ENCODE measurements around the gene HBP1.
A peak's percentile ranks its signal among the peaks of the same experiment; 100 is the strongest.
"Not testable (repeated sequence)": the region's sequence is repeated elsewhere in the genome, so short reads cannot be mapped to it uniquely, and the experiment has no call there.

The HBP1 gene

GRCh38 chr7:107147464-107148393, 21.1 kb upstream of the HBP1 start:
- ATAC-seq (ENCODE audit: low read depth): peak; percentile 87

GRCh38 chr7:107148721-107149120, 20.1 kb upstream of the HBP1 start:
- no peak for DNase-seq (ENCODE audit: low spot score in 2 of 2)
- H3K9me3 Mint-ChIP-seq: no peaks in the 10 kb centered on the region
- no peak overlapping the region for H3K27ac Mint-ChIP-seq
- H3K4me1 Mint-ChIP-seq: no peaks in the 10 kb centered on the region
- no peaks in the 10 kb centered on the region for H3K36me3 Mint-ChIP-seq
- H3K4me3 Mint-ChIP-seq: no peak overlapping the region
- no peak for ATAC-seq (ENCODE audit: low read depth)
- no peaks in the 10 kb centered on the region for H3K27me3 Mint-ChIP-seq

More at GRCh38 chr7:107147464-107148393, 21.1 kb upstream of the HBP1 start:
- no peaks in the 10 kb centered on the region for H3K9me3 Mint-ChIP-seq
- H3K36me3 Mint-ChIP-seq: no peaks in the 10 kb centered on the region
- H3K27ac Mint-ChIP-seq: no peak overlapping the region
- no peaks in the 10 kb centered on the region for H3K4me1 Mint-ChIP-seq
- DNase-seq (ENCODE audit: low spot score in 2 of 2): peak in 1 of 2 donors; percentile 30
- no peaks in the 10 kb centered on the region for H3K27me3 Mint-ChIP-seq
- H3K4me3 Mint-ChIP-seq: no peak overlapping the region

GRCh38 chr7:107149863-107150262, 18.9 kb upstream of the HBP1 start:
- DNase-seq (ENCODE audit: low spot score in 2 of 2): no peak
- Mint-ChIP-seq H3K4me1 (no peaks in the 10 kb centered on the region), H3K27me3 (peaks cover 2% of the 10 kb centered on the region), H3K4me3 (no peak overlapping the region), H3K36me3 (no peaks in the 10 kb centered on the region), H3K27ac (no peak overlapping the region), H3K9me3 (no peaks in the 10 kb centered on the region)
- no peak for ATAC-seq (ENCODE audit: low read depth)

DNA sequence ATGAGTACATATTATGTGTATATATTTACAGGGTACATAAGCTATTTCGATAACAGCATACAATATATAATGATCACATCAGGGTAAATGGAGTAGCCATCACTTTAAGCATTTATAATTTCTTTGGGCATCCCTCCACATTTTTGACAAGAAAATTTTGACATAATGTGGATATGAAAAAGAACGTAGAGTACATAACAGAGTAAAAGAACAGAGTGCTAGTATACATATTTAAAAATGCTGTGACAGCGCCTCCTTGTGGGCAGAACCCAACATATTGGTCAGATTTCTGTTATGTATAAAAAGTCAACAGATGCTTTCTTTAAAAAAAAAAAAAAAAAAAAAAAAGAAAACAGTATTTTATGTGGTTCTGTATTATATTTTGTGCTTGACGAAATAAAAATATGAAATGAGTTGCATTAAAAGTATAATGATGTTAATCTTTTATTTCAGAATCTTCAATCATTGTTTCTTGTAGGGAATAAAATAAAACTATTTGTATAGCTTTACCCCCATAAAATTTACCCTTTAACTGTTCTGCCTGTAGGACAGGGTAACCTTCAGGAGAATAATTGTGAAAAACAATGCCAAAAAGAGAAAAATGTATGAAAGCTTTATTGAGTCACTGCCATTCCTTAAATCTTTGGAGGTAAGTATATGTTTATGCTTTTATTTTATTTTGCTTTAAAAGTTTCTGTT, 18.3 kb upstream of the HBP1 start:
- Mint-ChIP-seq H3K4me3 (no peak overlapping the region), H3K27ac (no peak overlapping the region), H3K4me1 (no peaks in the 10 kb centered on the region), H3K36me3 (no peaks in the 10 kb centered on the region), H3K27me3 (peaks cover 2% of the 10 kb centered on the region), H3K9me3 (no peaks in the 10 kb centered on the region)
- DNase-seq (ENCODE audit: low spot score in 2 of 2): peak; percentile 68 to 69
- ATAC-seq (ENCODE audit: low read depth): peak; percentile 81

DNA sequence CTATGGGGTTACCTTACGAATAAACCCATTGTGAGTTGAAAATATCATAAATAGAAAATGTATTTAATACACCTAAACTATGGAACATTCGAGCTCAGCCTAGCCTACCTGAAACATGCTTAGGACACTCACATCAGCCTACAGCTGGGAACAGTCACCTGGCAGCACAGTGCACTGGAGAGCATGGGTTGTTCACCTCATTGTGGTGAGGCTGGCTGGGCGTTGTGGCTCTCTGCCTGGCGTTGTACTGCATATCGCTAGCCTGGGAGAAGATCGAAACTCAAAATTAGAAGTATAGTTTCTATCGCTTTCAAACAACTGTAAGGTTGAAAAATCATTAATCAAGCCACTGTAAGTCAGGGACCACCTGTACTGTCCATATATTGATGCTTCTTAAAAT, 17.3 kb upstream of the HBP1 start:
- Mint-ChIP-seq H3K27ac (no peak overlapping the region), H3K36me3 (no peaks in the 10 kb centered on the region), H3K27me3 (peaks cover 2% of the 10 kb centered on the region), H3K9me3 (no peaks in the 10 kb centered on the region), H3K4me1 (no peaks in the 10 kb centered on the region), H3K4me3 (no peak overlapping the region)
- DNase-seq (ENCODE audit: low spot score in 2 of 2) (no peak), ATAC-seq (ENCODE audit: low read depth) (no peak)

DNA sequence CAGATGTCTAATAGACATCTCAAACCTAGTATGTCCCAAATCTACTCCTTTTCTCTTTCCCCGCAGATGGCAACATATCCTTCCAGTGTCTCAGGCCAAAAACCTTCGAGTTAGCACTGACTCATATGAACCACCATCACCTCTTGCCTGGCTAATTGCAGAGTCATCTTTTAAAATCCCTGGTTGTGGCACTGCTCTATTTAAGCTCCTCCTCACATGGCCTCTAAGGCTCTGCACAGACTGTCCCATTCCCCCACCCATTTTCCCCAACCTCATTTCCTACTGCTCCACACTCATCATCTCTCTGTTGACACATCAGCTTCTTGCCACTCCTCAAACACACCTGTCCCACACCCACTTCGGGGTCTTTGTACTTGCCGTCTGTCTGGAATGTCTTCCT, 16.8 kb upstream of the HBP1 start:
- no peak overlapping the region for H3K27ac Mint-ChIP-seq
- ATAC-seq (ENCODE audit: low read depth) (no peak), DNase-seq (ENCODE audit: low spot score in 2 of 2) (no peak)
- no peaks in the 10 kb centered on the region for H3K9me3 Mint-ChIP-seq
- H3K4me1 Mint-ChIP-seq: no peaks in the 10 kb centered on the region
- no peak overlapping the region for H3K4me3 Mint-ChIP-seq
- H3K27me3 Mint-ChIP-seq: peaks cover 2% of the 10 kb centered on the region
- H3K36me3 Mint-ChIP-seq: no peaks in the 10 kb centered on the region

DNA sequence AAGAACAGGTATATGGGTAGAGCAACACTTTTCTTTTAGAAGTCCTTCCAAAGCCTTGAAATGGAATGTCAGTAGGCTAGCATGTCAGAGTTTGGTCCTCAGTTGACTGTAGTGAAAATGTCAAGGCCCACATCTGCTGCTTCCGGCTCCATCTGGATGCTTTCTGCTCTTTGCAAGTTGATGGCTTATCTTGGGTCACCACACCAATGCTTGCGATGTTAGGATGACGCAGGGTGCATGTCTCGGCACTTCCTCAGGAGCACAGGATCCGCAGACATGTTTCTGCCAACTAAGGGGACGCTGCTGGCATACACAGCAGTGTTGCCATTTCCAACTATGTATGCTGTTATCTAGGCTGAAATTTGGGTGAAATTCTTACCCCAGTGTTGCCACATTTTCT, 14.0 kb upstream of the HBP1 start:
- ATAC-seq (ENCODE audit: low read depth): no peak
- no peak for DNase-seq (ENCODE audit: low spot score in 2 of 2)
- Mint-ChIP-seq H3K4me3 (no peak overlapping the region), H3K4me1 (no peaks in the 10 kb centered on the region), H3K27me3 (peaks cover 2% of the 10 kb centered on the region), H3K36me3 (no peaks in the 10 kb centered on the region), H3K9me3 (no peaks in the 10 kb centered on the region), H3K27ac (no peak overlapping the region)

- H3K4me1 Mint-ChIP-seq; H3K36me3 Mint-ChIP-seq; H3K9me3 Mint-ChIP-seq; DNase-seq (ENCODE audit: low spot score in 2 of 2); H3K4me3 Mint-ChIP-seq; H3K27ac Mint-ChIP-seq; H3K27me3 Mint-ChIP-seq; ATAC-seq (ENCODE audit: low read depth): not testable (repeated sequence)
Observed at GRCh38 chr7:107155726-107156125, 13.1 kb upstream of the HBP1 start.

- Mint-ChIP-seq H3K4me3 (no peak overlapping the region), H3K36me3 (no peaks in the 10 kb centered on the region), H3K27ac (no peak overlapping the region), H3K4me1 (no peaks in the 10 kb centered on the region), H3K27me3 (peaks cover 2% of the 10 kb centered on the region), H3K9me3 (no peaks in the 10 kb centered on the region)
- no peak for DNase-seq (ENCODE audit: low spot score in 2 of 2)
- no peak for ATAC-seq (ENCODE audit: low read depth)
Observed at GRCh38 chr7:107157091-107157490, 11.7 kb upstream of the HBP1 start.

- no peaks in the 10 kb centered on the region for H3K9me3 Mint-ChIP-seq
- no peak overlapping the region for H3K27ac Mint-ChIP-seq
- no peaks in the 10 kb centered on the region for H3K4me1 Mint-ChIP-seq
- no peak for ATAC-seq (ENCODE audit: low read depth)
- peaks cover 2% of the 10 kb centered on the region for H3K27me3 Mint-ChIP-seq
- H3K36me3 Mint-ChIP-seq: no peaks in the 10 kb centered on the region
- H3K4me3 Mint-ChIP-seq: no peak overlapping the region
- DNase-seq (ENCODE audit: low spot score in 2 of 2): no peak
Observed at GRCh38 chr7:107158028-107158427, 10.8 kb upstream of the HBP1 start.

DNA sequence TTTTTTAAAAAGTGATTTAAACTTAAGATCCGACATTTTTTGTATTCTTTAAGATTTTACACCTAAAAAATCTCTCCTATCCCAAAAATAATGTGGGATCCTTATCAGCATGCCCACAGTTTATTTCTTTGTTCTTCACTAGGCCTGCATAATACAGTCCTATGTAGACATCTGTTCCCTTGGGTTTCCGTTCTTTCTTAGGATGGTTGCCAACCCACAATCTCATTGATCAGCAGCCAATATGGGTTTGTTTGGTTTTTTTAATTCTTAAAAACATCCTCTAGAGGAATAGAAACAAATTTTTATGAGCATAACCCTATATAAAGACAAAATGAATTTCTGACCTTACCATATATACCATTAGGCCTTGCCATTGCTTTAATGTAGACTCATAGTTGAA, 8.4 kb upstream of the HBP1 start:
- H3K27ac Mint-ChIP-seq: no peak overlapping the region
- H3K4me3 Mint-ChIP-seq: no peak overlapping the region

GRCh38 chr7:107161415-107161814, 7.4 kb upstream of the HBP1 start:
- Mint-ChIP-seq H3K9me3 (no peaks in the 10 kb centered on the region), H3K27ac (no peak overlapping the region), H3K27me3 (peaks cover 3% of the 10 kb centered on the region), H3K4me3 (no peak overlapping the region), H3K36me3 (no peaks in the 10 kb centered on the region), H3K4me1 (no peaks in the 10 kb centered on the region)
- no peak for ATAC-seq (ENCODE audit: low read depth)
- DNase-seq (ENCODE audit: low spot score in 2 of 2): no peak

More for the DNA sequence above, 8.4 kb upstream of the HBP1 start:
- ATAC-seq (ENCODE audit: low read depth) (no peak), DNase-seq (ENCODE audit: low spot score in 2 of 2) (no peak)
- H3K36me3 Mint-ChIP-seq: no peaks in the 10 kb centered on the region
- H3K4me1 Mint-ChIP-seq: no peaks in the 10 kb centered on the region
- peaks cover 2% of the 10 kb centered on the region for H3K27me3 Mint-ChIP-seq
- H3K9me3 Mint-ChIP-seq: no peaks in the 10 kb centered on the region

DNA sequence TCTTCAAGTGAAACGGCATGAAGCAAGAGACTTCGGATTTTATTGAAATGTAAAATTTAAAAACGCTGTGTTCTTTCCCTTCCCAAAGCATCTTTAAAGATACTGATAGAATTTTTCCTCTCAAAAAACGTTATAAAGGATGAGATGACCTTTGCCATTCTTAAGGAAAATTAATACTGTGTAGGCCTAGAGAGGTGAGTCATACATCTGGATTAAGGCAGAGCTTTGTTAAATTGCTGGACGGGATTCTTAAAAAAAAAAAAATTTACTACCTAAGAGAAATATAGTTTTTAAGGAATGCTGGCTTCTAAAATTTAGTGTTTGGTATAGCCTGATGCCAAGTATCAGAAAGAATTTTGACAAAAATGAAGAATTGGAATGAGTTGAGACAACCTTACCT, 6.3 kb upstream of the HBP1 start:
- Mint-ChIP-seq H3K4me1 (no peaks in the 10 kb centered on the region), H3K9me3 (no peaks in the 10 kb centered on the region), H3K4me3 (no peak overlapping the region), H3K27ac (no peak overlapping the region), H3K36me3 (no peaks in the 10 kb centered on the region), H3K27me3 (peaks cover 3% of the 10 kb centered on the region)
- DNase-seq (ENCODE audit: low spot score in 2 of 2) (no peak), ATAC-seq (ENCODE audit: low read depth) (no peak)

- ATAC-seq (ENCODE audit: low read depth) (no peak), DNase-seq (ENCODE audit: low spot score in 2 of 2) (no peak)
- Mint-ChIP-seq H3K4me1 (peaks cover 5% of the 10 kb centered on the region), H3K36me3 (peaks cover 2% of the 10 kb centered on the region), H3K9me3 (no peaks in the 10 kb centered on the region), H3K27me3 (peaks cover 3% of the 10 kb centered on the region), H3K4me3 (no peak overlapping the region), H3K27ac (no peak overlapping the region)
Observed at GRCh38 chr7:107164092-107164491, 4.7 kb upstream of the HBP1 start.
